Thyroid gland (tissue), 4 donors: ENCODE measurements around the gene USP15. TPM values are rescaled to one million over a fixed set of nuclear protein-coding genes. Genes with fewer than 3 reads are reported as not detected.

ENCODE experiments used
- DNase-seq, 2 donors: peaks; one replicate each; pipeline ENCODE4 v3.0.0-alpha.2; 2019
- H3K27ac ChIP-seq, 3 donors: fragments of 200-600 bp; sonication (generic); 1 replicate in 2 of 3; 2 replicates in 1 of 3; pipeline ENCODE4 v1.5.1; 2016 to 2019; ENCODE audit warnings: mild to moderate bottlenecking in 1 of 3, moderate library complexity in 1 of 3
- H3K27me3 ChIP-seq: fragments of 200-600 bp; sonication (generic); one replicate; pipeline ENCODE4 v1.5.1; 2019
- H3K36me3 ChIP-seq, 2 donors: fragments of 200-600 bp; sonication (generic); one replicate each; pipeline ENCODE4 v1.5.1; 2016 to 2019
- H3K4me1 ChIP-seq, 2 donors: fragments of 200-600 bp; sonication (generic); one replicate each; pipeline ENCODE4 v1.5.1; 2017 to 2019
- H3K4me3 ChIP-seq, 3 donors: fragments of 200-600 bp; sonication (generic); replicated peaks in 1 of 3; 1 replicate in 2 of 3; 2 replicates in 1 of 3; pipeline ENCODE4 v1.5.1; 2016; ENCODE audit warnings: mild to moderate bottlenecking in 1 of 3
- H3K9me3 ChIP-seq: fragments of 200-600 bp; sonication (generic); one replicate; pipeline ENCODE4 v1.5.1; 2017
- CTCF ChIP-seq, 6 experiments: fragments of 200-600 bp in 3 of 6; fragments of 450-650 bp in 3 of 6; sonication (generic) in 3 of 6; IDR thresholded peaks; one replicate each; pipeline ENCODE4 v1.5.1; 2016 to 2019; ENCODE audit warnings: antibody characterized with exemption in 6 of 6, mild to moderate bottlenecking in 2 of 6, inconsistent platforms in 1 of 6, moderate library complexity in 1 of 6
- POLR2A ChIP-seq, 2 donors: fragments of 450-650 bp; IDR thresholded peaks; one replicate each; pipeline ENCODE4 v1.6.1; 2017; ENCODE audit warnings: antibody characterized with exemption in 2 of 2, mild to moderate bottlenecking in 2 of 2, moderate library complexity in 1 of 2
- WGBS, 2 donors: methylation state at CpG; one replicate each; pipeline ENCODE4 v1.1.5; 2017; 5-methylcytosine and 5-hydroxymethylcytosine counted together
- intact Hi-C: fragments of 100-400 bp; cut with DNase I; formaldehyde crosslinking; loops from one replicate; pipeline ENCODE4 v1.15.1; 2023
- total RNA-seq, 4 donors: library from RNA; depleted of rRNA; stranded (reverse); fragments of >200 nt; gene quantifications; one replicate each; pipeline ENCODE4 v1.2.3, GENCODE V29; 2016

Gene USP15
- 100 to 1,000 TPM in 1 of 4 donors, 10 to 100 TPM in 3; 57.3 to 139 (median 70.2) TPM for total RNA-seq

GRCh38 chr12:62259993-62260732, at the start of gene USP15:
TSS of gene USP15 (plus strand) at chr12:62260404. CDS start at chr12:62260415, 11 bp downstream.
- Histone ChIP-seq H3K4me3 (peak within 1 kb of the TSS; percentile 21 to 76 (median 76)), H3K27ac (peak within 1 kb of the TSS; percentile 84 to 95 (median 94)), H3K4me1 (peaks cover 18 to 30% of the 10 kb centered on the region in 2 donors), H3K9me3 (no peaks in the 10 kb centered on the region), H3K36me3 (no peaks in the 10 kb centered on the region), H3K27me3 (no peaks in the 10 kb centered on the region)
- peak; percentile 95 to 96 for DNase-seq
- WGBS, 2 donors: 0% methylated on average over 26 to 40 of the region's 61 CpGs
- intact Hi-C loops: no loop called here
- TF ChIP-seq CTCF (IDR thresholded peaks at IDR 0.05): peak in 4 of 6 experiments; percentile 37 to 49 (median 44)
- TF ChIP-seq POLR2A (IDR thresholded peaks at IDR 0.05): peak in 1 of 2 donors; percentile 80

- WGBS, 2 donors: 30 to 31% methylated on average over 7 of the region's 7 CpGs
- Histone ChIP-seq H3K27me3 (no peaks in the 10 kb centered on the region), H3K27ac (no peak overlapping the region), H3K4me3 (no peak overlapping the region), H3K9me3 (no peaks in the 10 kb centered on the region), H3K4me1 (peaks cover 4 to 12% of the 10 kb centered on the region in 2 donors), H3K36me3 (no peaks in the 10 kb centered on the region)
- TF ChIP-seq POLR2A (IDR thresholded peaks at IDR 0.05) (no peak), CTCF (IDR thresholded peaks at IDR 0.05) (peak; percentile 35 to 84 (median 60))
- DNase-seq: peak; percentile 37 to 41
- intact Hi-C loops: no loop called here
These were observed 49.8 kb upstream of the USP15 start for GRCh38 chr12:62210422-62210821.

GRCh38 chr12:62211510-62211909, 48.7 kb upstream of the USP15 start:
- intact Hi-C loops: no loop called here
- TF ChIP-seq POLR2A (IDR thresholded peaks at IDR 0.05): no peak
- TF ChIP-seq CTCF (IDR thresholded peaks at IDR 0.05): no peak
- 81 to 97% methylated on average over 4 of the region's 4 CpGs for WGBS, 2 donors
- DNase-seq: no peak
- H3K4me1 ChIP-seq: peaks cover 4 to 21% of the 10 kb centered on the region in 2 donors
- no peak overlapping the region for H3K27ac ChIP-seq
- no peaks in the 10 kb centered on the region for H3K9me3 ChIP-seq
- no peaks in the 10 kb centered on the region for H3K27me3 ChIP-seq
- no peak overlapping the region for H3K4me3 ChIP-seq
- H3K36me3 ChIP-seq: no peaks in the 10 kb centered on the region

GRCh38 chr12:62214846-62215245, 45.4 kb upstream of the USP15 start:
- intact Hi-C loops: no loop called here
- peaks cover 4 to 21% of the 10 kb centered on the region in 2 donors for H3K4me1 ChIP-seq
- peak overlapping the region in 1 of 3 donors; percentile 33 for H3K27ac ChIP-seq
- H3K9me3 ChIP-seq: no peaks in the 10 kb centered on the region
- no peaks in the 10 kb centered on the region for H3K36me3 ChIP-seq
- no peak overlapping the region for H3K4me3 ChIP-seq
- H3K27me3 ChIP-seq: no peaks in the 10 kb centered on the region
- no peak for DNase-seq
- TF ChIP-seq CTCF (IDR thresholded peaks at IDR 0.05): no peak
- no peak for TF ChIP-seq POLR2A (IDR thresholded peaks at IDR 0.05)

- Histone ChIP-seq H3K27ac (peak overlapping the region in 1 of 3 donors; percentile 33), H3K36me3 (no peaks in the 10 kb centered on the region), H3K9me3 (no peaks in the 10 kb centered on the region), H3K4me1 (peaks cover 4 to 21% of the 10 kb centered on the region in 2 donors), H3K4me3 (no peak overlapping the region), H3K27me3 (no peaks in the 10 kb centered on the region)
- intact Hi-C loops: no loop called here
- no peak for TF ChIP-seq POLR2A (IDR thresholded peaks at IDR 0.05)
- no peak for TF ChIP-seq CTCF (IDR thresholded peaks at IDR 0.05)
- DNase-seq: no peak
- 8 to 20% methylated on average over 2 of the region's 2 CpGs for WGBS, 2 donors
These were observed 44.7 kb upstream of the USP15 start for GRCh38 chr12:62215506-62215905.
